Mucosa of rectum (tissue), 2 donors: ENCODE results near the gene CEP70.
"Not testable (repeated sequence)": the region's sequence is repeated elsewhere in the genome, so short reads cannot be mapped to it uniquely, and the experiment has no call there.

Experiments
- H3K27ac ChIP-seq, 2 donors: one replicate each; pipeline ENCODE4 v1.7.0; 2013; ENCODE audit warnings: inconsistent platforms in 2 of 2, low read depth in 2 of 2, low read length in 2 of 2
- H3K27me3 ChIP-seq, 2 donors: one replicate each; pipeline ENCODE4 v1.7.0; 2013; ENCODE audit warnings: low read length in 2 of 2; ENCODE audit not compliant: control insufficient read depth in 2 of 2, insufficient read depth in 2 of 2
- H3K36me3 ChIP-seq, 2 donors: one replicate each; pipeline ENCODE4 v1.7.0; 2013; ENCODE audit warnings: low read length in 2 of 2; ENCODE audit not compliant: control insufficient read depth in 2 of 2, insufficient read depth in 2 of 2
- H3K4me1 ChIP-seq, 2 donors: one replicate each; pipeline ENCODE4 v1.7.0; 2013; ENCODE audit warnings: low read length in 2 of 2, mild to moderate bottlenecking in 1 of 2; ENCODE audit not compliant: control insufficient read depth in 2 of 2, insufficient read depth in 2 of 2
- H3K4me3 ChIP-seq, 2 donors: one replicate each; pipeline ENCODE4 v1.7.0; 2013; ENCODE audit warnings: low read length in 2 of 2
- H3K9ac ChIP-seq, 2 donors: one replicate each; pipeline ENCODE4 v1.7.0; 2013; ENCODE audit warnings: low read length in 2 of 2, low read depth in 1 of 2, mild to moderate bottlenecking in 1 of 2
- H3K9me3 ChIP-seq, 2 donors: one replicate each; pipeline ENCODE4 v1.7.0; 2013; ENCODE audit warnings: low read length in 2 of 2; ENCODE audit not compliant: control insufficient read depth in 2 of 2
- donor health status: healthy.
- donor health status: Normal muscosa, but diverticular disease.

CEP70 gene

GRCh38 chr3:138560501-138560900, 33.6 kb downstream of the CEP70 start:
- Histone ChIP-seq H3K9me3 (peaks cover 10% of the 10 kb centered on the region in 2 donors), H3K36me3 (peaks cover 6 to 12% of the 10 kb centered on the region in 2 donors), H3K27me3 (no peaks in the 10 kb centered on the region), H3K27ac (no peak overlapping the region), H3K4me3 (no peak overlapping the region), H3K9ac (no peak overlapping the region), H3K4me1 (no peaks in the 10 kb centered on the region)

GRCh38 chr3:138559134-138559533, 34.9 kb downstream of the CEP70 start:
- H3K36me3 ChIP-seq: peaks cover 6 to 12% of the 10 kb centered on the region in 2 donors
- no peak overlapping the region for H3K9ac ChIP-seq
- no peak overlapping the region for H3K27ac ChIP-seq
- no peak overlapping the region for H3K4me3 ChIP-seq
- no peaks in the 10 kb centered on the region for H3K27me3 ChIP-seq
- peaks cover 10% of the 10 kb centered on the region in 2 donors for H3K9me3 ChIP-seq
- H3K4me1 ChIP-seq: no peaks in the 10 kb centered on the region

GRCh38 chr3:138554775-138555174, 39.3 kb downstream of the CEP70 start:
- H3K36me3 ChIP-seq, H3K9ac ChIP-seq, H3K27ac ChIP-seq, H3K27me3 ChIP-seq, H3K9me3 ChIP-seq, H3K4me3 ChIP-seq, H3K4me1 ChIP-seq: not testable (repeated sequence)

GRCh38 chr3:138550958-138551357, 43.1 kb downstream of the CEP70 start:
- not testable (repeated sequence) for H3K27me3 ChIP-seq, H3K4me1 ChIP-seq, H3K4me3 ChIP-seq, H3K9ac ChIP-seq, H3K9me3 ChIP-seq, H3K27ac ChIP-seq
- H3K36me3 ChIP-seq: peaks cover 24 to 28% of the 10 kb centered on the region in 2 donors

- no peaks in the 10 kb centered on the region for H3K27me3 ChIP-seq
- peaks cover 28 to 29% of the 10 kb centered on the region in 2 donors for H3K36me3 ChIP-seq
- H3K27ac ChIP-seq: no peak overlapping the region
- no peaks in the 10 kb centered on the region for H3K4me1 ChIP-seq
- peaks cover 7 to 9% of the 10 kb centered on the region in 2 donors for H3K9me3 ChIP-seq
- no peak overlapping the region for H3K9ac ChIP-seq
- H3K4me3 ChIP-seq: no peak overlapping the region
Measured at GRCh38 chr3:138549179-138549977, 44.7 kb downstream of the CEP70 start.

- H3K36me3 ChIP-seq: peaks cover 38 to 39% of the 10 kb centered on the region in 2 donors
- no peak overlapping the region for H3K4me3 ChIP-seq
- no peak overlapping the region for H3K9ac ChIP-seq
- no peaks in the 10 kb centered on the region for H3K27me3 ChIP-seq
- H3K9me3 ChIP-seq: peaks cover 11 to 18% of the 10 kb centered on the region in 2 donors
- no peak overlapping the region for H3K27ac ChIP-seq
- H3K4me1 ChIP-seq: no peaks in the 10 kb centered on the region
Measured at GRCh38 chr3:138547342-138547975, 46.6 kb downstream of the CEP70 start.

- Histone ChIP-seq H3K4me3 (no peak overlapping the region), H3K36me3 (peaks cover 45 to 48% of the 10 kb centered on the region in 2 donors), H3K4me1 (no peaks in the 10 kb centered on the region), H3K27me3 (no peaks in the 10 kb centered on the region), H3K27ac (no peak overlapping the region), H3K9ac (no peak overlapping the region), H3K9me3 (peaks cover 12 to 24% of the 10 kb centered on the region in 2 donors)
Measured at GRCh38 chr3:138544546-138544945, 49.5 kb downstream of the CEP70 start.

GRCh38 chr3:138542977-138543376, 51.1 kb downstream of the CEP70 start:
- H3K4me3 ChIP-seq: no peak overlapping the region
- H3K4me1 ChIP-seq: no peaks in the 10 kb centered on the region
- H3K36me3 ChIP-seq: peaks cover 30 to 37% of the 10 kb centered on the region in 2 donors
- no peak overlapping the region for H3K9ac ChIP-seq
- H3K9me3 ChIP-seq: peaks cover 12 to 24% of the 10 kb centered on the region in 2 donors
- H3K27me3 ChIP-seq: no peaks in the 10 kb centered on the region
- H3K27ac ChIP-seq: no peak overlapping the region

- Histone ChIP-seq H3K27ac (no peak overlapping the region), H3K9me3 (peaks cover 5 to 15% of the 10 kb centered on the region in 2 donors), H3K9ac (no peak overlapping the region), H3K36me3 (peaks cover 19 to 23% of the 10 kb centered on the region in 2 donors), H3K4me3 (no peak overlapping the region), H3K4me1 (no peaks in the 10 kb centered on the region), H3K27me3 (no peaks in the 10 kb centered on the region)
Measured at GRCh38 chr3:138539352-138539751, 54.7 kb downstream of the CEP70 start.

GRCh38 chr3:138521445-138521844, 72.6 kb downstream of the CEP70 start:
- H3K9ac ChIP-seq, H3K9me3 ChIP-seq, H3K27me3 ChIP-seq, H3K36me3 ChIP-seq, H3K27ac ChIP-seq, H3K4me1 ChIP-seq, H3K4me3 ChIP-seq: not testable (repeated sequence)
